Anterior cingulate cortex (tissue), 58 donors: ENCODE measurements around the gene PAX2.

Experiments used
- DNase-seq, 58 donors: peaks; one replicate each; lab custom pipeline; 2025; lab: John Stamatoyannopoulos, UW

The PAX2 gene

DNA sequence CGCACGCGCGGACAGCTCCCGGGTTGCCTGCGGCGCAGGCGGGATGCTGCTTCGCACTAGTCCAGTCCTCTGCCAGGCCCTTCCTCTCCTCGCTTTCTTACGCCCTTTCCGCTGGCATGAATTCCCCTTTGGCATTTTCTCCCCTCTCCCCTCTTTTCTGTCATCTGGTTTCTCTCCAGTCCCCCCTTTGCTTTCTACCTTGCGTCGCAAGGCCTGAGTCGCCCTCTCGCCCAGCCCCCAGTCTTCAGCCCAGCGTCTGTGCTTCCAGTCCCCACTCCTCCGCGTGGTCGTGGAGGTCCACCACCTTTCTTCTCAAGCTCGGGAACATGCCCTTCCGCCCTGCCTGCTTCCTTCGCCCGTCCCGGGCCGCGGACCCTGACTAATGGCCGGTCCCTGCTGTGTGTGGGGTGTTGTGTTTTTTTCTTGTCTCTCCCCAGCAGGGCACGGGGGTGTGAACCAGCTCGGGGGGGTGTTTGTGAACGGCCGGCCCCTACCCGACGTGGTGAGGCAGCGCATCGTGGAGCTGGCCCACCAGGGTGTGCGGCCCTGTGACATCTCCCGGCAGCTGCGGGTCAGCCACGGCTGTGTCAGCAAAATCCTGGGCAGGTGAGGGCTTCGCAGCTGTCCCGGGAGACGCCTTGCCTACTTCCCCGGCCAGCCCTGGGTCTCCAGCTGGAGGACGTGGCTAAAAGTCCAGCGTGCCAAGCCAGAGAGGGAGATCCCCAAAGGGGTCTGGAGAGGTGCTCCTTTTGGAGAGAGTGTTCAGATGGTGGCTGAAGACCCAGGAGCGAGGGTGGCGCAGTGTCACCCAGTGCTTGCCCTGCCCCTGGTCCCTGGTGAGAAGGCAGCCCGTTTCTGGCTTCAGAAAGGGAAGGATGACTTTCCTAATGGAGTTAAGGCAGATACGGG, 4.2 kb downstream of the PAX2 start:
- DNase-seq = no peak

DNA sequence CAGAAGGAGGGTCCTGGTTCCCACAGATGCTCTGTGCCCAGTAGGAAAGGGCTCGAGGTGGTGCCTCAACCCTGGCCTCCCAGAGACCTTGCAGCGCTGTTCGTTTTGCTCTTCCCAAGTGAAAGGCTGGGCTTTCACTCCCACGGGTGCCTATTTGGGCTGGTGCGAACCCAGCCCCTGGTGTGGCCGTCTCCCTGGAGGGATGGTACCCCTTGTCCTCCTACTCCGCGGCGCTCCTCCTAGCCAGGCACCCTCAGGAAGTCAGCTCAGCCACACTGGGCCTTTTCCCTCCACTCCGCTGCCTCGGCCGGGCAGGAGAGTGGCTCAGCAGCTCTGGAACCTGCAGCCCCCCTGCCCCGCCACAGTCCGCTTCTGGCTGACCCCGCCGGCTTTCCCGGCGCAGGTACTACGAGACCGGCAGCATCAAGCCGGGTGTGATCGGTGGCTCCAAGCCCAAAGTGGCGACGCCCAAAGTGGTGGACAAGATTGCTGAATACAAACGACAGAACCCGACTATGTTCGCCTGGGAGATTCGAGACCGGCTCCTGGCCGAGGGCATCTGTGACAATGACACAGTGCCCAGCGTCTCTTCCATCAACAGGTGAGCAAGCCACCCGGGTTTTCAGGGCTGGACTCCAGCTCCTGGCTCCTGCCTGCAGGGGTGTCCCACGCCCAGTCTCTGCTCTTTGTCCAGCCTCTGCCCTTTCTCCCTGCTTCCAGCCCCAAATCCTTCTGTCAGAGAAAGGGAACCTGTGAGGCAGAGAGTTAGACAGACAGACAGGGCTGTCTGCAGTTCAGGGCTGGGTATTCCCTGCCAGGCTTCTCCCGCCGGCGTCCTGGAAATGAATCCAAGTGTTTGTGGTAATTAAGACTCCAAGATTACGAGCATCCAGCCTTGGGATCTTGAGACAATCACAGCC, 5.2 kb downstream of the PAX2 start:
- no peak for DNase-seq

DNA sequence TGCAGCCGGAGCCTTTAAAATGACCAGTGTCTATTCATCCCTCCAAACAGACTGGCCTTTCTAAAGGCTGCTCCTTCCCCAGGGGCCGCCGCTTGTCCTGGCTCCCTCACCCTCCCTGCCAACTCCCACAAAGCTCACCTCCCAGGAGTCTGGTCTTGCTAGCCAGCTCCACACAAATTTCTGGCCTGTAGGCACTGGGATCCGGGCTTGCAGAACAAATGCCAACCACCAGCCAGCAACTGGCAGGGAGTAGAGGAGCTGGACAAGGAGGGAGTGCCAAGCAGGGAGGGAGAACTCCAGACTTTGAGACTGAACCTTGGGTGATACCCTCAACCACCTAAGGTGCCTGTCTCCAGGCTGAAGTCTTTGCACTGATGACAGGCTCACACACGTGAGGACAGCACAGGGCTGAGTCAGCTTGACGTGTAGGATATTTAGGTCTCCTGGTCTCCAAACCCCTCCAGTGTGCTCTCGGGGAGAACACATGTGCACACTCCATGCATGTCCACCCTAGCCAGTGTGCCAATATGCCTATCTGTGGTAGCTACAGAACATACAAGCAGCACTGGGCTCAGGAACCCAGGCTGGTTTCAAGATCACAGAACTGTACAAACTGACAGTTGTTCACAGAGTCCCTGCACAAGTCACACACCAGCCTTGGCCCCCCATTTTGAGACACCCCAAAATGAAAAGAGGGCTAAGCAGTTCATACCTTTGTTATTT, 6.0 kb downstream of the PAX2 start:
- peak in 26 of 58 donors; percentile 1 to 56 (median 13) for DNase-seq

DNA sequence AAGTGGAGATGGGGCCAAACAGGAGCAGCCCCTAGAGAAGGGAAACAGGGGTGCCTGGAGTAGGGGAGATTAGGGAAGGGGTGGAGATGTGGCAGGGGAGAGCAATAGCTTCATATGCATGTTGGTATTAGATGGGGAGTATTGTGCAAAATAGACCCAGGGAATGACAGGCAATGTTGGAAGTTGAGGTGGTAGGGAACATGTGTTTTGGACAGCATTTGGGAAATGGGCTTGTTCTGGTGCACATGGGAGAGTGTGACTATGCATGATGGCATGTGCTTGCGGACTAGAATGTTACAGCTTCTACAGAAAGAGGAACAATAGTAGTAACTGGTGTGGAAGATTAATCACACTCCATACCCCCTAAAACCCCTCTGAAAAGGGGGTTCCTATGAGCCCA, 10.4 kb downstream of the PAX2 start:
- DNase-seq = no peak

DNA sequence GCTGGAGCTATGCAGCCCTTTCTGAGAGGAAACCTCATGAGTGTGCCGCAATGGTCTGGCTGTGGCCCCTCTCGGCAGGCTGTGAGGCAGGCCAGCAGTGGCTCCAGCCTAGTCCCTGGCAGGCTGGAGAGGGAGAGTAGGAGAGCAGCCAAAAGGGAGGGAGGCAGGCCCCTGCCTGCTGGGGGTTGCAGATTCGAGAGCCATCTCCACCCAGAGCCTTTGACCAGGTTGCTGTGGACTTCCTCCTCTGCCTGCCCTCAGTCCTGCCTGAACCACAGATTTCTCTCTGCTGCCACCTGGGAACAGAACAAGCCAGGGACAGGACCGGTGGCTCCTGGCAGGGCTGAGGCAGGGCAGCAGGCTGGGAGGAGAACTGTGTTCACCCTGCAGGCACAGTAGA, 13.9 kb downstream of the PAX2 start:
- no peak for DNase-seq

DNA sequence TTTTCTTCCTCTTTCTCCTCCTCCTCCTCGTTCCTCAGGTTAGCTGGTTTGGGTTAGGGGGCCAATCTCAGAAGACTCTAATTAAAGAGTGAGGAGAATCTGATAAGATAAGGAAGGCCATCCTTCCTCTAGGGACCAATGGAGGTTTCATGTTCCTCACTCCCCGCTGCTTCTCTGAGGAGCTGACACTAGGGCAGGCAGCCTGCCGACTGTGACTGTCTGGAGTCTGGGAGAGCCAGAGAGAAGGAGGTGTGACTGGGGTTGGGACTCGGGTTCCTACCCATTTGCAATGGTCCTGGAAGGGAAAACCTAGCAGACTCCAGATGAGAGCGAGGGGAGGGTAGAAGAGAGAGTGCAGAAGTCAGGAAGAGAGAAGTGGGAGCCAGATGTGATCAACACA, 15.3 kb downstream of the PAX2 start:
- no peak for DNase-seq

DNA sequence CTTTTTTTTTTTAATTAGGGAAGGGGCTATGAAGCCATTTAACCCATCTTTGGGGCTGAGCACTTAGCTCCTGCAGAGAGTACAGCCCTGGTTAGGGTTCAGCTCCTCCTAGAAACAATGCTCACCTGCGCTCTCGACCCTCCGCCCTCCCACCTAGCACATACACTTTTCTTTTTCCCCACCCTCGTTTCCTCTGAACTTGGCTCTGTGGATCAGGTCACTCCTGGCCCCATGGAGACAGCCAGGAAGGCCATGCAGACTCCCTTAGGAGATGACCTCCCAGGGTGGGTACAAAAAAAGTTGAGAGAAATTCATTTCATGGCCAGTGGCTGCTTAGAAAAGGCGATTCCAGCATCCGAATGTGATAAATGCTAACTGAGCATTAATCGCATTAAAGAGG, 15.8 kb downstream of the PAX2 start:
- DNase-seq = no peak

DNA sequence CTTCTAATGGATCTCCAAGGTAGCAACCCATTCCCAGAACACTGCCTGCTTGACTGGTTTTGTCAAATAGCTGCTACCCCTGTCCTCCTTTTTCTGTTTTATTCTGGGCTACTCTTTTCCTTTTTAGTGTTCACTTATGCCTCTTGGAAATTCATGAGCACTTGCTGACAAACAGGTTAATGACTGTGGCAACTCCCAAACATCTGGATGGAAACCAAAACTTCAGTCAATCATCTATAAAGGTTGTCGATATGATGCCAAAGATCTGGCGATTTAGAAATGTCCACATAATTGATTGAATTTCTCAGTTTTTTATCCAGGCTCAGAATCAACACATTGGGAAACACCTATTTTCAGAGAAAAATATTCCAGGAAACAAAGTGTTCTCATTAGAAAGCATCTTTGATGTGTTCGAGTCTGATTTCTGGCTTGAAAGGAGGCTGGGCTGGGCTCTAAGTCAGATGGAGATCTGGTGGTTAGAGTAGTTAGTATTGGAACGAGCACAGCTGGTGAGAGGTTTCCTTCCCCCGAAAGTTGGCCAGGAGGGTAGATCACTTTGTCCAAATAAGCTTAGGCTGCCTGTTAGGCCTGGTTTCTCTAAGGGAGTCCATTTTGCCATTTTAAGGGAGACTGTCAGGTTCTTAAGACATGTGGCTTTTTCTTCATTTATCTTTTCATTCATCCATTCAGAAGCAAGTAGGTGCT, 17.8 kb downstream of the PAX2 start:
- DNase-seq = no peak

DNA sequence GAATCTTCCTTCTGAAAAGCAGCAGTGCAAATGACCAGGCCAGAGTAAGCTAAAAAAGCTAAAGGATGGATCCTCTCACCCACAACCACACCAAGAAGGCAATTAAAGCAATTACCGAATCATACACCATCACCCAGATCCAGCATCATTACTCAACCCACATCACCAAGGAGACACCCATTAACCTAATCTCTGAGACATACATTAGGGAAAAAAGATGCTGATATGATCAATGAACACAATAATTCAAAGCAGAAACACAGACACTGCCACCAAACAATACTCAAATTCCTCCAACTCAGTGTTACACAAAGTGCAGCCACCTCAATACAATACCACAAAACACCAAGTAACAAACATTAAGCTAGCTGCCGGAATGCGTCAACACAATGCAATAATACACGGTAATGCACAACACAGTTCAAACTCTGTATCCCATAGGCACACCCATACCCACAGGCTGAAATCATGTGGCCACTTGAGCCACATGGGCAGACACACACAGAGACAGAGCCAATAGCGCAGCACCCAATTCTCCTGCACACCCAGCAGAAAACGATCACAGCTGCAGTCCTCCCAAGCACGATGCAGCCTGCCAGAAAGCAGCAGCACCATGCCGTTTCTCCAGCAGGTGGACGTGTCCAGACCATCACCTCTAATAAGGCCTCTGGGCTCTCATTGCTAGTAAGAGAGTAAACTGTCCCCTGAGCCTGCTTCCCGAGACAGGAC, 21.5 kb downstream of the PAX2 start:
- no peak for DNase-seq

DNA sequence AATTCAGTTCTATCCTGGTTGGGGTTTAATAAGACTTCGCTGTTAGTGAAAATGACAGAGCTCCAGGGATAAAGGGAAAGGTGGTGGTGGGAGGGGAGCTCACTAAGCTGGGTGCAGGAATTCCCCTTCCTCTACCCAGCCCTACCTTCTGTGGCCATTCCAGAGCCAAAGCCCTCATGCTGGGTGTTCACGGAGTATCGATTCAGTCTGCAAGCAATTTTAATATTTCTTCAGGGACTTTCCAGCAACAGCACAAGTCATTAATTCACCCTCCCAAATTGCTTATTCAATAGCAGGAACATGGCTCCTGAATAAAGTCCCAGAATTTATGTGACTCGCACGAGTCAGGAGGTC, 22.0 kb downstream of the PAX2 start:
- no peak for DNase-seq

DNA sequence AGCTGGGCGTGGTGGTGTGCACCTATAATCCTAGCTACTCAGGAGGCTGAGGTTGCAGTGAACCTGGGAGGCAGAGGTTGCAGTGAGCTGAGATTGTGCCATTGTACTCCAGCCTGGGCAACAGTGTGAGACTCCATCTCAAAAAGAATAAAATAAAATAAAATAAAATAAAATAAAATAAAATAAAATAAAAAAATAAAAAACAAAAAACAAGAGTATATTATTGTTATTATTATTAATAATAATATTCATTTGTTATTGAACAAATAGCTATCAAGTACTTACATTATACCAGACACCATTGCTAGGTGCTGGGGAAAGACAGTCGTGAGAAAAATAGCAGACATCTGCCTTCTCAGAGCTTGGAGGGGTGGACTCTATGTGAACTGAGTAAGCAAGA, 24.1 kb downstream of the PAX2 start:
- no peak for DNase-seq

DNA sequence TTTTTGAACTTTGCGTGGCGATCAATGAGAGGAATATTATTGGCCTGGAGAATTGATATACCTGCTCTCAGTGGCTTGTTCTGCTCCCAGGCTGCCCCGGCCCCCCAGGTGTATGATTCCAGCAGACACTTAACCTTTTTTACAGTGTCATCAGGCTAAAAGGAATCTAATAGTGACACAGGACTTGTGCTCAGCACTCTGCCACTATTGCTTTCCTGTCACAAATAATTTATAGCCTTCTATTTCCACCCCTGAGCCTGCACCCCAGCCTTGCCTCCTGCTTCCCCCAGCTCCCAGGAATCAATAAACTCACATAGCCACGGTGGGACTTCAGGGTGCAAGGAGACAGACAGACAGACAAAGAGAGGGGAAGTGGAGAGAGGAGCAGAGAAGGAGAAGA, 28.3 kb downstream of the PAX2 start:
- no peak for DNase-seq

DNA sequence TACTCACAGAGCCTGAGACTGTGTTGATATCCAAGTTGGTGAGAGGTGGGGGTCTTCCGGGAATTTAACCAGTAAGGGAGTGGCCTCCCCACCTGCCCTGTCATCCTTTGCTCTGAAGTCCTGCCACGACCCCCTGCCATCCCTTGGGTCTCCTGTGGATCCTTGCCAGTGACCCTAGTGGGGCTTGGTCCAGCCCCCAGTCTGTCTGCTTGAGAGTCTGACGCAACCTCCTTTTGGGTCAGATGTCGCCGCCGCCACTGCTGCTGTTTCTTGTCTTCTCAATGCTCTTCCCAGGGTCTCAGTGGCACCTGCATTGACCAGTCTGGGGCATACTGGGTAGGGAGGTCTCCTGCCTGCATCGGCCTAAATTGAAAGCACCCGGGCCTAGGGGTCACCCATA, 28.8 kb downstream of the PAX2 start:
- DNase-seq = no peak

DNA sequence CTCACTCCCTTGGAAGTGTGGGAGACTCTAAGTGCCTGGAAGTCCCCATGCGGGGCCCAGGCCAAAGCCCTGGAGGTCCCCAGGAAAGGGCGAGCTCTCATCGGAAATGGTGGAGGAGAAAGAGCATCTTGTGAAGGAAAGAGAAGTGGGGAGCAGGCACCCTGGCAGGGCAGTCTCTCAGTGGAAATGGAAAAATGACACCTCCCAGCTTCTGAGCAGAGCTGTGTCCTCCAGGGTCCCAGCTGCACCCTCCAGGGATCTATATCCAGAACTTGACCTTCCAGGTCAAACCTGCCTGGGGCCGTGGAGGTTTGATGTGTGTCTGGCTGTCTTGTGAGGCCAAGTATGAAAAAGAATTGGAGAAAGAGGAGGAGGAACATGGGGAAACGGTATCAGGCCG, 29.5 kb downstream of the PAX2 start:
- DNase-seq = no peak

DNA sequence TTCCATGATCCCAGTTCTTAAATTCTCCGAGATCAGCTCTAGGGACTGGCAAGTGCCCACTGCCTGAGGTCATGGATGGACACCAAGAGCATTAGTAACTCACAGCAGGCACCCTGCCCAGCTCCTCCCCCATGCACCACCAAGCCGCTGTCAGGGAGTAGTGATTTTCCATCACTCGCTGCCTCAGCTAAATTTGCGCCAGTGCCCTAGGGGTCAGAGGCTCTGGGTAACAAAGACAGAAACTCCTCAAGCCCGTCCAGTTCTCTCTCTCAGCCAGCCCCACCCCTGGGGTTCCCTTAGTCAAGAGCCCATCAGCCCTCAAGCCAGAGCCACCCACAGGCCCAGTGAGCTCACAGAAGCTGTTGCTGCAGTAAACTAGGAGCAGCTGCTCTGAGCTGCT, 30.0 kb downstream of the PAX2 start:
- DNase-seq = no peak

DNA sequence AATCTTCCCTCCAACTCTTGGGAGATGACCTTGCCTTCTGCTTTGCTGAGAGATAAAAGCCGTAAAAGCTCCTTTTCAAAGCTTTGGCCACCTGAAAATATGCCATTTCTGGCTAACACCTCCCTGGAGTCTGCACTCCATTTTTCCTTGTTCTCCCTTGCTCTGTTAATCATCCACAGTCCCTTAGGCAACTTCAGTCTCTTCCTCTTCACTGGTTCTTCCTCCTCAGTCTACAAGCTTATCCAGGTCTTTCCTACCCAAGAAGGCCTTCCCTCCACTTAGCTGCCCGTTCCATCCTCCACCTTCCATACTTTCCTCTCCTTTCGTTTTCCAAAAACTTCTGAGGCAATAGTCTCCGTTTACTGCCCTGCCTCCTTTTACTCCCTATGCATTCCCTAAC, 30.5 kb downstream of the PAX2 start:
- DNase-seq = no peak

DNA sequence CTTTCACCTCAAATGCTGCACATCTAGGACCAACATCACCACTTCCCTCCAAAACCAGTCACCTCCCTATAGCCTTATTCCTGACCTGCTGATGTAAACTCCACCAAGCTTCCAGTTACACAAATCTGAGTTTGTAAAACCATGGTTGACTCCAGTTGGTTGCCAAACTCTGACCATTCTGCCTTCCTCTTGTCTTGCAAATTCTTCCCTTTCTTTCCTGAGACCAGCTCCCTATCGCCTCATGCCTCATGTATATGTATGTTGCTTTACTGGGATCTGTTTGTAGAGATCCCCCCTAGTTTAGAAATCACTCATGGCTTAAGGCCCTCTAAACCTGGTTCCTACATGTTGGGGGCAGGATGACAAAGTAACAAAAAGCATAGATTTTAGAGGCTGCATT, 31.3 kb downstream of the PAX2 start:
- DNase-seq = no peak

DNA sequence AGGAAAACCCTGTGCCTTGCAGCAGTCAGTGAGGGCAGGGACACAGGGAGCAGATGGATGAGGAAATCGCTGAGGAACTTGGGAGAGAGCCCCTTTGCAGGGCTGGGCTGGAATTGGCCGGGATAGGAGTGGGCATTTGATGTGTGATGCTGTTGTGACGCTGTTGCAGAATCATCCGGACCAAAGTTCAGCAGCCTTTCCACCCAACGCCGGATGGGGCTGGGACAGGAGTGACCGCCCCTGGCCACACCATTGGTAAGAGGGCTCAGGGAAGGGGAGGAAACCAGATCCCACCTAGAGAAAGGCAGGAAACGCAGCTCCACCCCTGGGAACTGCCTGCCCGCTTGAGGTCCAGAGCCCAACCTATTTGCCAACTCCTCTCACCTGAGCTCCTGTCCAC, 33.9 kb downstream of the PAX2 start:
- no peak for DNase-seq

DNA sequence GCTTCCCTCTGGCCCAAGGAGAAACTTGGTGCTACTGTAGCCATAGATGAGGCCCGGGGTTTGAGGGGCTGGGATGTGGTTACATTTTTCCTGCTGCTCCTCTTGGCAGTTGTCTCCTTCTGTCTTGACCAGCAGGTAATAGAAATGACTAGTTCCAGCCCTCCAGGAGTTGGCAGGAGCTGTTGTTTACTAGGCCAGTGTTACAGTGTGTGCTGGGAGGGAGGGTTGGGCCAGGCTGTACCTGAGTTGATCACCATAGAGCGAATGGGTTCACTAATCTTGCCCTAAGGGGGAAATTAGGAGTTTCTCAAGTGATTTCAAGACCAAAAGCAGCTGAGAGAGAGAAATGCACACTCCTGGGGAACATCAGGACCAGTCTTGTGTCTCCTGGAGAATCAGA, 34.9 kb downstream of the PAX2 start:
- DNase-seq = no peak
